Testis (tissue), 3 donors: ENCODE data around the gene GABRR3. TPM values are rescaled to one million over a fixed set of nuclear protein-coding genes. Genes with fewer than 3 reads are reported as not detected.

Experiments
- DNase-seq: peaks from one replicate; pipeline ENCODE4 v3.0.0-alpha.2; 2019
- H3K27ac ChIP-seq, 2 donors: fragments of 200-600 bp; sonication (generic); one replicate each; pipeline ENCODE4 v1.5.1; 2019
- H3K27me3 ChIP-seq: fragments of 200-600 bp; sonication (generic); one replicate; pipeline ENCODE4 v1.5.1; 2019
- H3K36me3 ChIP-seq: fragments of 200-600 bp; sonication (generic); one replicate; pipeline ENCODE4 v1.5.1; 2017; ENCODE audit warnings: low read depth; ENCODE audit errors: missing control alignments
- H3K4me1 ChIP-seq: fragments of 200-600 bp; sonication (generic); one replicate; pipeline ENCODE4 v1.5.1; 2019
- H3K4me3 ChIP-seq, 2 donors: fragments of 200-600 bp; sonication (generic); one replicate each; pipeline ENCODE4 v1.5.1; 2017 to 2019
- H3K9me3 ChIP-seq: fragments of 200-600 bp; sonication (generic); one replicate; pipeline ENCODE4 v1.5.1; 2017
- CTCF ChIP-seq, 3 experiments: fragments of 450-650 bp in 2 of 3; fragments of 200-600 bp in 1 of 3; sonication (generic) in 1 of 3; IDR thresholded peaks; one replicate each; pipeline ENCODE4 v1.5.1; 2016 to 2019; ENCODE audit warnings: antibody characterized with exemption in 3 of 3, mild to moderate bottlenecking in 2 of 3, moderate library complexity in 1 of 3
- POLR2A ChIP-seq: fragments of 450-650 bp; IDR thresholded peaks from one replicate; pipeline ENCODE4 v1.6.1; 2017; ENCODE audit warnings: antibody characterized with exemption, mild to moderate bottlenecking, moderate library complexity
- WGBS, 2 donors: methylation state at CpG; one replicate each; pipeline ENCODE4 v1.1.5; 2018; 5-methylcytosine and 5-hydroxymethylcytosine counted together
- intact Hi-C: fragments of 100-400 bp; cut with DNase I; formaldehyde crosslinking; loops from one replicate; pipeline ENCODE4 v1.15.1; 2023; ENCODE audit warnings: low total_unique reads
- polyA plus RNA-seq: library from polyadenylated mRNA; stranded (reverse); fragments of 350-450 nt; fragmentation: Illumina TruSeq; extraction: RNeasy Lipid Tissue Mini Kit (QIAGEN cat#74804); gene quantifications from one replicate; pipeline ENCODE4 v1.2.3, GENCODE V29; 2014; ENCODE audit warnings: low read depth, low replicate concordance; ENCODE audit not compliant: insufficient read depth
- total RNA-seq, 2 donors: library from RNA; depleted of rRNA; stranded (reverse); fragments of >200 nt; gene quantifications; one replicate each; pipeline ENCODE4 v1.2.3, GENCODE V29; 2016

The GABRR3 gene
- total and polyA plus RNA-seq, 3 donors from 2014 or later, result 0.19 to 0.55 (median 0.38) TPM

DNA sequence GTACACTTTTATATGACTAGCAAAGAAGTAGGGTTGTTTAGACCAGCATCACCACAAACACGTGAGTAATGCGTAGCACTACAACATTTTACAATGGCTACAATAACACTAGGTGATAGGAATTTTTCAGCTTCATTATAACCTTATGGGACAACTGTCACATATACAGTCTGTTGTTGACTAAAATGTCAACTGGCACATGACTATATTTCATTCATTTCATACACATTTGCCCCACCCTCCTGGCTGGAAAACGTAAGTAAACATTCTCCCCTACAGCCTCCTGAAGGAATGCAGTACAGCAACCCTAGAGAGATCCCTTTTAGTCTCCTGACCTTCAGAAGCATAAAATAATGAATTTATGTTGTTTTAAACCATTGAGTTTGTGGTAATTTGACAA lies 79.1 kb downstream of the GABRR3 start:
- no peak overlapping the region for H3K4me3 ChIP-seq
- no peaks in the 10 kb centered on the region for H3K9me3 ChIP-seq
- H3K4me1 ChIP-seq, result no peaks in the 10 kb centered on the region
- TF ChIP-seq POLR2A (no peak), CTCF (IDR thresholded peaks at IDR 0.05) (no peak)
- intact Hi-C loops, result no loop called here
- no peaks in the 10 kb centered on the region for H3K36me3 ChIP-seq
- no peak overlapping the region for H3K27ac ChIP-seq
- no peaks in the 10 kb centered on the region for H3K27me3 ChIP-seq
- 87 to 97% methylated on average over 3 of the region's 3 CpGs for WGBS, 2 donors
- DNase-seq, result no peak

DNA sequence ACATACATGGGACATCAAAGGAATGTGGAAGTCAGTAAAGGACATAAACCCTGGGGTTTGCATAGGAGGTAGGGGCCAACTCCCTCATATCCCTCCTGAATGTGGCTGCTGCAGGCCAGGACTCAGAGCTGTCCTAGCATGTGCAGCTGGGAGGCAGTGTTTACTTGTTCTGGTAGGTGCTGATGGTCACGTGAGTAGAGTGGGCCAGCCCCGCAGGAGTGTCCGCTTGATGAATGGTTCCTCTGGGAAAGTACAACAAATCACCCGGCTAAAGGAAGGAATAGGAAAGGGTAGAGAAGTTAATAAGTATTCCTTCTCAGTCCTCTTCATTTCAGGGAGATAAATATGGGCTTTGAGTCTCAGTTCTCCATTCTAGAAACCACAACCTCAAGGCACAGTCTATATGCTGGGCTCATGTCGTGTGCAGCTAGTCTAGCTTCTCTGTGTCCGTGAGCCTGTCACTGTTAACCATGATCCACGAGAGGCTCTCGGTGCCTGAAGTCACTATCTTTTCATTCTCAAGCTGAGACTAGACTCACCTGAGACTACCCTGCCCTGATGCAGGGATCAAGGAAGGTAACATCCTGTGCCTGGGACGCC lies 80.8 kb downstream of the GABRR3 start:
- no peak for DNase-seq
- no peaks in the 10 kb centered on the region for H3K9me3 ChIP-seq
- 81 to 86% methylated on average over 9 of the region's 9 CpGs for WGBS, 2 donors
- H3K4me1 ChIP-seq, result no peaks in the 10 kb centered on the region
- no peak overlapping the region for H3K4me3 ChIP-seq
- no peak overlapping the region for H3K27ac ChIP-seq
- H3K27me3 ChIP-seq, result no peaks in the 10 kb centered on the region
- H3K36me3 ChIP-seq, result no peaks in the 10 kb centered on the region
- TF ChIP-seq POLR2A (no peak), CTCF (IDR thresholded peaks at IDR 0.05) (no peak)
- intact Hi-C loops, result no loop called here

GRCh38 chr3:97952872-97953271 lies 82.2 kb downstream of the GABRR3 start:
- H3K4me3 ChIP-seq, result no peak overlapping the region
- no peaks in the 10 kb centered on the region for H3K9me3 ChIP-seq
- no peak for TF ChIP-seq POLR2A
- TF ChIP-seq CTCF (IDR thresholded peaks at IDR 0.05), result no peak
- no peaks in the 10 kb centered on the region for H3K36me3 ChIP-seq
- intact Hi-C loops, result no loop called here
- 92 to 95% methylated on average over 1 of the region's 1 CpG for WGBS, 2 donors
- no peak overlapping the region for H3K27ac ChIP-seq
- H3K27me3 ChIP-seq, result no peaks in the 10 kb centered on the region
- DNase-seq, result no peak
- H3K4me1 ChIP-seq, result no peaks in the 10 kb centered on the region

DNA sequence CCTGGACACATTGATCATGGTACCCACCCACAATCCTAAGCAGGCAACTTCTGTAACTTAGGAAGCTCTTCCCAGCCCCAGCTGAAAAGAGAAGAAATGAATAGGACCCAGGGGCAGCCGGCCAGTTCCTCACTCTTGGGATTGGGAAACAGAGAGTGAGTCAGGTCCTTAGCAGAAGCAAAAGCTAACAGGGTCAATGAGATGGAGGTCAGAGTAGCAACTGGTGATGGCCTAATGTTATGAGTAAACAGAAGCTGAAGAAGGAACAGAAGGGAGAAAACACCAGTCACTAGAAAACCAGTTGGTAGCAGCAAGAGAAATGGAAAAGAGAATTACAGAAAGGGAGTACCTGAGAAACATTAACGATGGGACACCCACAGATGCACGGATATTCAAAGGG lies 82.8 kb downstream of the GABRR3 start:
- WGBS, 2 donors, result 92 to 93% methylated on average over 3 of the region's 3 CpGs

More for the DNA sequence above, 82.8 kb downstream of the GABRR3 start:
- Histone ChIP-seq H3K36me3 (no peaks in the 10 kb centered on the region), H3K27me3 (no peaks in the 10 kb centered on the region), H3K4me1 (no peaks in the 10 kb centered on the region), H3K27ac (no peak overlapping the region), H3K4me3 (no peak overlapping the region), H3K9me3 (no peaks in the 10 kb centered on the region)
- no peak for DNase-seq
- intact Hi-C loops, result no loop called here
- no peak for TF ChIP-seq CTCF (IDR thresholded peaks at IDR 0.05)
- no peak for TF ChIP-seq POLR2A
